ENCODE results near the gene LNPEP.

Gene LNPEP

DNA sequence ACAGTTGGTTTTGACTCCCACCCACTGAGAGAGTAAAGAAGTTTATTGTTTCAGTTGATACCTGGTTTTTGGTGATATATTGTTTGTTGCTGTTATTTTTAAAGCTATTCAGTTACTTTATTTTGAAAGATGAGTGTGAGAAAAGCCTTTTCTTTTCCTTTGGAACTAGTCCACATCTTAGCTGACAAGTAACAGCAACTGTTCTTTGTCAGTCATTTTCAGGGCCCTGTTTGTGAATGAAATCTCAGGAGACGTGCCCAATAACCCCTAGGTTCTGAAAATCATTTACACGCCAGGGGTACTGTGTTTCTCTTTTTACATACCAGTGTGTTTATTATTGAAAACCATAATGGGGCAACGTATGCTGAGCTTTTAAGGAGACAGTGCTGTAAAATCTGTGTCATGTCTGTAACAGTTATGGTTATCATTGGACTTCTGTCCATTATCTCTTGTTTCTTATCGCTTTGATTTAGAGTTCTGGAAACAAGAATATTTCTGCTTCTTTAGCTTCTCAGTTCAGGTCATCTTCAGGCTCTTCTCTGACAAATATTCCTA, 131.5 kb downstream of the LNPEP start:
- Histone ChIP-seq H3K4me3 (ENCODE audit: low read length) (no peak overlapping the region), H3K9me3 (ENCODE audit: insufficient read depth, low read depth, low read length) (no peaks in the 10 kb centered on the region), H3K9ac (ENCODE audit: low read depth, low read length) (no peak overlapping the region), H3K36me3 (ENCODE audit: insufficient read depth, low read length) (no peaks in the 10 kb centered on the region), H3K27ac (ENCODE audit: low read depth, low read length) (no peak overlapping the region), H3K4me1 (ENCODE audit: insufficient read depth, low read length) (peaks cover 19% of the 10 kb centered on the region), H3K27me3 (ENCODE audit: insufficient read depth, low read length) (no peaks in the 10 kb centered on the region)
- 94% methylated on average over 4 of the region's 4 CpGs for whole genome bisulfite sequencing

DNA sequence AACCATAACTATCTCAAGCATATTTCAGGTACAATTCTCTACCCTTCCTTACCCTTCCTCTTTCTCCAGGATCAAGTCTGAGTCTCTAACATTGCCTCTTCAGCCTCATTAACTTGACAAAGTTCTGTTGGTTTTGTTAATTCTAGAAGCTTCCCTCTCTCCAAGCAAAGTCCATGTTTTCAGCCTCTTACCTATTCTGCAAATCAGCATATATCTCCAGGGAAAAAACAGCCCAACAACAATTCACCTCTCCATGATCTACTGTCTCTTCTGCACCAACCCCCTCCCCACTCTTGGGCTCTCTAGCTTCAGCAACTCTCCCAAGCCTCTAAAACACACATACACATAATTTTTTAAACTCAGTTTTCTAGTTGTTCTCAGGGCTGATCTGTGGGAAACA, 134.4 kb downstream of the LNPEP start:
- H3K36me3 ChIP-seq (ENCODE audit: insufficient read depth, low read length): no peaks in the 10 kb centered on the region
- H3K27me3 ChIP-seq (ENCODE audit: insufficient read depth, low read length): no peaks in the 10 kb centered on the region
- H3K9ac ChIP-seq (ENCODE audit: low read depth, low read length): no peak overlapping the region
- H3K4me1 ChIP-seq (ENCODE audit: insufficient read depth, low read length): peaks cover 16% of the 10 kb centered on the region
- H3K9me3 ChIP-seq (ENCODE audit: insufficient read depth, low read depth, low read length): no peaks in the 10 kb centered on the region
- no peak overlapping the region for H3K27ac ChIP-seq (ENCODE audit: low read depth, low read length)
- H3K4me3 ChIP-seq (ENCODE audit: low read length): no peak overlapping the region

DNA sequence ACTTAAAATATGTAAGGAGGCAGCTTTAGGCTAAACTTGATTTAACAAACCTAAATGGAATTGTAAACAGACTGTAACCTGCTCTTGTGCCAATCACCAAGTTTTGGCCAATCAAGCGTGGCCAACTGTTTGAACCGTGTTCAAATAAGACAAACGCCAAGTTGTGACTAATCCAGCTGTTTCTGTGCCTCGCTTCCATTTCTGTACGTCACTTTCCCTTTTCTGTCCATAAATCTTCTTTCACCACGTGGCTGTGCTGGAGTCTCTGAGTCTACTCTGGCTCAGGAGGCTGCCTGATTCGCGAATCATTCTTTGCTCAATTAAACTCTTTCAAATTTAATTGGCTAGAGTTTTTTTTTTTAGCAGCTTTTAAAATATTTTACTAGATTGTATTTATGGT, 135.2 kb downstream of the LNPEP start:
- peaks cover 8% of the 10 kb centered on the region for H3K4me1 ChIP-seq (ENCODE audit: insufficient read depth, low read length)
- H3K4me3 ChIP-seq (ENCODE audit: low read length): no peak overlapping the region
- no peaks in the 10 kb centered on the region for H3K36me3 ChIP-seq (ENCODE audit: insufficient read depth, low read length)
- no peak overlapping the region for H3K9ac ChIP-seq (ENCODE audit: low read depth, low read length)
- no peaks in the 10 kb centered on the region for H3K27me3 ChIP-seq (ENCODE audit: insufficient read depth, low read length)
- no peak overlapping the region for H3K27ac ChIP-seq (ENCODE audit: low read depth, low read length)
- H3K9me3 ChIP-seq (ENCODE audit: insufficient read depth, low read depth, low read length): no peaks in the 10 kb centered on the region
- WGBS: 92% methylated on average over 6 of the region's 8 CpGs

DNA sequence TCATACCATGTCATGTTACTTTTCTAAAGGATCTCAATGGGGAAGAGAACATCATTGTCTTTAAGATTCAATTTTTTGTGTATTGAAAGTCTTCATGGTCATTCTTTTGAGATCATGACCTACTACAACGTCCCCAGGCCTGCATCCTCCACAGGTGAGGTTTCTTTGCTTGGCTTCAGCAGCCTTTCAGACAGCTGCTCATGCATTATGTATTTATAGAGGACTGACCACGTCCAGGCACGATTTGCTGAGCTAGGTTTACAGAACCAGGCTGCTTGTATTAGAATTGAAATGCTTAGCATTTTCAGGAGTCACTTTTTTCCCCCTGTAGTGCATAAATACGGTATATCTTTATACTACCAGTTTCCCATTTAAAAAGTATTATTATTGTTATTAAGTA, 136.1 kb downstream of the LNPEP start:
- H3K9ac ChIP-seq (ENCODE audit: low read depth, low read length): no peak overlapping the region
- WGBS: 95% methylated on average over 3 of the region's 4 CpGs
- no peaks in the 10 kb centered on the region for H3K36me3 ChIP-seq (ENCODE audit: insufficient read depth, low read length)
- peaks cover 3% of the 10 kb centered on the region for H3K4me1 ChIP-seq (ENCODE audit: insufficient read depth, low read length)
- H3K27ac ChIP-seq (ENCODE audit: low read depth, low read length): no peak overlapping the region
- H3K9me3 ChIP-seq (ENCODE audit: insufficient read depth, low read depth, low read length): no peaks in the 10 kb centered on the region
- H3K4me3 ChIP-seq (ENCODE audit: low read length): no peak overlapping the region
- H3K27me3 ChIP-seq (ENCODE audit: insufficient read depth, low read length): no peaks in the 10 kb centered on the region

DNA sequence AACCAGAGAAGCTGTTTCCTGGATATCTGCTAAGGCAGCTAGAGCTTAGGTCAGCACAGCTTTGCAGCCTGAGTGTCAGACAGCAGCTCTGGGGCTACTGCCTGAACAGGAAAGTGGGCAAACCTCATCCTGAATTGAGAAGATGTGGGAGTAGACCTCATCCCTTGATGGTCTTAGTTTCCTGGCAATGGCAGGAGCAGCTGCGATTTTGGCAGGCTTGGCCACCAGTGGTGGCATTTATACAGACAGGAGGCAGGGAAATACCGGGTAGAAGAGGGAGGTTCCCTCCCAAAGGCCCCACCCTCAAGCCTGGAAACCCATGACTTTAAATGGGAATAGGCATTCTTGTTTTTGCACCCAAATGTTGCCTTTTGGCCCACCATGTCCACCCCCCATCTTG, 136.8 kb downstream of the LNPEP start:
- Histone ChIP-seq H3K4me3 (ENCODE audit: low read length) (no peak overlapping the region), H3K27me3 (ENCODE audit: insufficient read depth, low read length) (no peaks in the 10 kb centered on the region), H3K9me3 (ENCODE audit: insufficient read depth, low read depth, low read length) (no peaks in the 10 kb centered on the region), H3K36me3 (ENCODE audit: insufficient read depth, low read length) (no peaks in the 10 kb centered on the region), H3K9ac (ENCODE audit: low read depth, low read length) (no peak overlapping the region), H3K4me1 (ENCODE audit: insufficient read depth, low read length) (no peaks in the 10 kb centered on the region), H3K27ac (ENCODE audit: low read depth, low read length) (no peak overlapping the region)
- WGBS: 88% methylated on average over 2 of the region's 2 CpGs

DNA sequence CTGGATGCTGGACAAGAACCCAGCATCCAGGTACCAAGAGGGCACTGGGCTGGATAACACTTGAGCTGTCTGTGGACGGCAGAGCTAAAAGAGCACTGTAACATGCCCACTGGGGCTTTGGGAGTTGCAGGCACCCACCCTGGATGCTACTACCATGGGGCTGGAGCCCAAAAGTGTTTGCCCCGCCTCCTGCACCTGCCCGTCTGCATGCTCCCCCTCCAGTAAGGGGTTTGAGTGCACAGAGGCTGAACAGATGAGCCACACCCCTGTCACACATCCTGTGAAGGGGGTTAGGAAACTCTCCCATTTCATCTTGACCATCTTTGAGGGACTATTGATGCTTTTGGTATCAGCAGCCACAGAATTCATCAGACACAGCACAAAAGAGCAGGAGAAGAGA, 137.5 kb downstream of the LNPEP start:
- Histone ChIP-seq H3K27ac (ENCODE audit: low read depth, low read length) (no peak overlapping the region), H3K4me1 (ENCODE audit: insufficient read depth, low read length) (no peaks in the 10 kb centered on the region), H3K4me3 (ENCODE audit: low read length) (no peak overlapping the region), H3K36me3 (ENCODE audit: insufficient read depth, low read length) (no peaks in the 10 kb centered on the region), H3K9me3 (ENCODE audit: insufficient read depth, low read depth, low read length) (no peaks in the 10 kb centered on the region), H3K9ac (ENCODE audit: low read depth, low read length) (no peak overlapping the region), H3K27me3 (ENCODE audit: insufficient read depth, low read length) (no peaks in the 10 kb centered on the region)
- 94% methylated on average over 3 of the region's 3 CpGs for WGBS

DNA sequence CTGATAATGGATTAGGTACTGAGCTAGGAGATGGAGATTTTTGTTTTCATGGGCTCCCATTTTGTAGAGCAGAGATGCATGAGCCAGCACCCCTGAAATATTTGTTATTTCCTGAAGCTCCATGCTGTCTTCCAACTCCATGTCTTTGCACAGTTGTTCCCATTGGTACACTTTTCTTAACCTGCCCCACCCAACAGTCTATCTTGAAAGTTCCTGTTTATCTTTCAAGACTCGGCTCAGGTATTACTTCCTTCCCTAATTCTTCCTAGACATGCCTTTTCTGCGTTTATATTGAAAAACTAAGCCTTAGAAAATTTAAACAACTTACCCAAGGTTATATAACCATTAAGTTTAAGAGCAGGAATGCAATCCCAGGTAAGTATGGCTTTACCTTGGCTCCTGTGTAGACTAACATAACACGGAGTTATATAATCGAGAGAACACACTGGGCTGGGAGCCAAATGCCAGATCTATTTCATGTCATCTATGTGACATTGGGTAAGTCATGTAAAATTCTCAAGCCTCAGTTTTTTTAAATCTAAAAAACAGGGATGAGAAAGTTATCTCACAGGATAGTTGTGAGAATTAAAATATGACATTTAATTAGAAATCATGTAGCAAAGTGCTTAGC, 139.1 kb downstream of the LNPEP start:
- H3K9ac ChIP-seq (ENCODE audit: low read depth, low read length): no peak overlapping the region
- H3K4me1 ChIP-seq (ENCODE audit: insufficient read depth, low read length): no peaks in the 10 kb centered on the region
- no peaks in the 10 kb centered on the region for H3K27me3 ChIP-seq (ENCODE audit: insufficient read depth, low read length)
- 94% methylated on average over 4 of the region's 4 CpGs for WGBS
- H3K36me3 ChIP-seq (ENCODE audit: insufficient read depth, low read length): no peaks in the 10 kb centered on the region
- no peak overlapping the region for H3K4me3 ChIP-seq (ENCODE audit: low read length)
- H3K27ac ChIP-seq (ENCODE audit: low read depth, low read length): no peak overlapping the region
- H3K9me3 ChIP-seq (ENCODE audit: insufficient read depth, low read depth, low read length): no peaks in the 10 kb centered on the region

DNA sequence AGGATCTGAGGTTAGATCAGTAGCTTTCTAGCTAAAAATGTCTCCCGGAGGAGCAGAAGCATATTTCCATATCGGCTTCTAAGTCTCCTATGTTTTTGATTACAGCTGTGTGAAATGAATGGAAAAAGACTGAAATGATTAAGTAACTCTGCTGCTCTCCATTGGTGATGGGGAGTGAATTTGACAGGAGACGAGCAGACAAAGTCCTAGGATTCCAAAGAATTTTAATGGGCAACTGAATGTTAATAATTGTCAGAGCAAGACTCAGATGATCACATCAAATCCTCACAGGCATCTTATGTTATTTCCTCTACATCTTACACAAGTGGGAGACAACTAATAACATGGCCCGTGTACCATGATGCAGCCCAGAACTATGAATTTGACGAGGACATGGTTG, 139.8 kb downstream of the LNPEP start:
- 95% methylated on average over 5 of the region's 5 CpGs for WGBS

DNA sequence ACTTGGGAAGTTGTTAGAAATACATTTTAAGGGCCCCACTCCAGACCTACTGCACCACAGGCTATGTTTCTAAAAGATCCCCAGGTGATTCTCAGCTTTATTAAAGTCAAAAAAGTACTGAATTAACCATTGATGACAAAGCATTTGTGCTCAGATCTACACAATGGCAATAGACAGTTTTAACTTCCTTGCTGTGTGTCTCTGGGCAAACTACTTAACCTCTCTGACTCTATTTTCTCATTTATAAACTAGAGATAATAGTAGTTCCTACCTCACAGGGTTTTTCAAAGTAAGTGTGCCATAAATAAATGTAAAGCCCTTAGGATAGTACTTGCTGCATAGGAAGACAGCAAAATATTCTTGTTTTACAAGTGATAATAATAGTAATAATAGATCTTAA, 140.2 kb downstream of the LNPEP start:
- no peaks in the 10 kb centered on the region for H3K4me1 ChIP-seq (ENCODE audit: insufficient read depth, low read length)
- H3K9ac ChIP-seq (ENCODE audit: low read depth, low read length): no peak overlapping the region
- no peaks in the 10 kb centered on the region for H3K27me3 ChIP-seq (ENCODE audit: insufficient read depth, low read length)
- H3K27ac ChIP-seq (ENCODE audit: low read depth, low read length): no peak overlapping the region
- no peaks in the 10 kb centered on the region for H3K36me3 ChIP-seq (ENCODE audit: insufficient read depth, low read length)
- no peak overlapping the region for H3K4me3 ChIP-seq (ENCODE audit: low read length)
- no peaks in the 10 kb centered on the region for H3K9me3 ChIP-seq (ENCODE audit: insufficient read depth, low read depth, low read length)

More for the DNA sequence above, 139.8 kb downstream of the LNPEP start:
- no peaks in the 10 kb centered on the region for H3K27me3 ChIP-seq (ENCODE audit: insufficient read depth, low read length)
- H3K4me1 ChIP-seq (ENCODE audit: insufficient read depth, low read length): no peaks in the 10 kb centered on the region
- no peak overlapping the region for H3K4me3 ChIP-seq (ENCODE audit: low read length)
- no peak overlapping the region for H3K27ac ChIP-seq (ENCODE audit: low read depth, low read length)
- H3K9me3 ChIP-seq (ENCODE audit: insufficient read depth, low read depth, low read length): no peaks in the 10 kb centered on the region
- no peak overlapping the region for H3K9ac ChIP-seq (ENCODE audit: low read depth, low read length)
- H3K36me3 ChIP-seq (ENCODE audit: insufficient read depth, low read length): no peaks in the 10 kb centered on the region

DNA sequence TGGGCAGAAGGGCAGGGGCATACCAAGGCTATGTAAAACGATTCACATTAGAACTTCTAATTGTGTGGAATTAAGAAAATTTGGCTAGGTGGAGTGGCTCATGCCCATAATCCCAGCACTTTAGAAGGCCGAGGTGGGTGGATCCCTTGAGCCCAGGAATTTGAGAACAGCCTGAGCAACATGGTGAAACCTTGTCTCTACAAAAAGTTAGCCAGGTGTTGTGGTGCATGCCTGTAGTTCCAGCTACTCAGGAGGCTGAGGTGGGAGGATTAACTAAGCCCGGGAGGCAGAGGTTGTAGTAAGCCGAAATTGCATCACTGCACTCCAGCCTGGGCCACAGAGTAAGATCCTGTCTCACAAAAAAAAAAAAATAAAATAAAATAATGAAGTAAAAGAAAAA, 141.4 kb downstream of the LNPEP start:
- WGBS: 93% methylated on average over 4 of the region's 4 CpGs
- H3K27ac ChIP-seq (ENCODE audit: low read depth, low read length): no peak overlapping the region

DNA sequence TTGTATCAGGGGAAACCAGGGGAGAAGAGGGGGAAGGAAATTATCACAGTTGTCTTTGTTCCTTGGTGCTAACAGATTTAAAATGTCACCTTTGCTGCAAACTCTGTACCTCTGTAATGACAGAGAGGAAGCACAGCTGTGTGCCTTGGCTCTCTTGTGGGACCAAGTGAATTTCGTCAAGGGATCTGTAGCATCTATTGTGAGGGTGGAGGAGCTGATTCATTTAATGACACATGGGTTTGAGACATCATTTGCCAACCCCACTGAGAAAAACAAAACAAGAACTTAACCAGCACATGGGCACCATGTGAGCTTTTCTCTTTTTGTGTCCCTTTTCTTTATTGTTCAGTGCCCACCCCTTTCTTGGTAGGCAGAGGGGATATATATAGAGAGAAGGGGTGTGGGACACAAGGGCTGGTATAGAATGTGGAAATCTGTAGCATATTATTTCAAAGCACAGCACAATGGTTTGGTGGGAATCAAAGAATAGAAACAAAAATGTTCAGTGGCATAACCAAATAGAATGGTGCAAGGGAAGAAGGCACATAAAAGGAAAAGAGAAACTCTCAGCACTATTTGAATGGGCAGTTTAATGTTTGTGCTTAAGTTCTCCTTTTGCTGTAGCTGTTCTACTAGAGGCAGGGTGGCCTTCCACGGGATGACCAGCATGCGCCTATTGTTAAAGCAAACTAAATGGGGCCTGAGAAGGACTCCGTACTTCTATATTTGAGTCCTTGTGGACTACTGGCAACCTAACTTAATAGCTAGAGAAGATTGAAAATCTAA, 143.3 kb downstream of the LNPEP start:
- WGBS: 86% methylated on average over 4 of the region's 4 CpGs
- Histone ChIP-seq H3K27ac (ENCODE audit: low read depth, low read length) (no peak overlapping the region), H3K4me3 (ENCODE audit: low read length) (no peak overlapping the region), H3K9me3 (ENCODE audit: insufficient read depth, low read depth, low read length) (0 out of 2 replicates have a peak, but pooled peaks cover under 1% of the 10 kb centered on the region), H3K4me1 (ENCODE audit: insufficient read depth, low read length) (no peaks in the 10 kb centered on the region), H3K9ac (ENCODE audit: low read depth, low read length) (no peak overlapping the region), H3K27me3 (ENCODE audit: insufficient read depth, low read length) (no peaks in the 10 kb centered on the region), H3K36me3 (ENCODE audit: insufficient read depth, low read length) (no peaks in the 10 kb centered on the region)

More for the DNA sequence above, 141.4 kb downstream of the LNPEP start:
- H3K4me3 ChIP-seq (ENCODE audit: low read length): no peak overlapping the region
- H3K4me1 ChIP-seq (ENCODE audit: insufficient read depth, low read length): no peaks in the 10 kb centered on the region
- no peak overlapping the region for H3K9ac ChIP-seq (ENCODE audit: low read depth, low read length)
- no peaks in the 10 kb centered on the region for H3K36me3 ChIP-seq (ENCODE audit: insufficient read depth, low read length)
- no peaks in the 10 kb centered on the region for H3K27me3 ChIP-seq (ENCODE audit: insufficient read depth, low read length)
- no peaks in the 10 kb centered on the region for H3K9me3 ChIP-seq (ENCODE audit: insufficient read depth, low read depth, low read length)

All from HUES64 (cell line).